ENCODE data around the gene SLC49A4.

The SLC49A4 gene

DNA sequence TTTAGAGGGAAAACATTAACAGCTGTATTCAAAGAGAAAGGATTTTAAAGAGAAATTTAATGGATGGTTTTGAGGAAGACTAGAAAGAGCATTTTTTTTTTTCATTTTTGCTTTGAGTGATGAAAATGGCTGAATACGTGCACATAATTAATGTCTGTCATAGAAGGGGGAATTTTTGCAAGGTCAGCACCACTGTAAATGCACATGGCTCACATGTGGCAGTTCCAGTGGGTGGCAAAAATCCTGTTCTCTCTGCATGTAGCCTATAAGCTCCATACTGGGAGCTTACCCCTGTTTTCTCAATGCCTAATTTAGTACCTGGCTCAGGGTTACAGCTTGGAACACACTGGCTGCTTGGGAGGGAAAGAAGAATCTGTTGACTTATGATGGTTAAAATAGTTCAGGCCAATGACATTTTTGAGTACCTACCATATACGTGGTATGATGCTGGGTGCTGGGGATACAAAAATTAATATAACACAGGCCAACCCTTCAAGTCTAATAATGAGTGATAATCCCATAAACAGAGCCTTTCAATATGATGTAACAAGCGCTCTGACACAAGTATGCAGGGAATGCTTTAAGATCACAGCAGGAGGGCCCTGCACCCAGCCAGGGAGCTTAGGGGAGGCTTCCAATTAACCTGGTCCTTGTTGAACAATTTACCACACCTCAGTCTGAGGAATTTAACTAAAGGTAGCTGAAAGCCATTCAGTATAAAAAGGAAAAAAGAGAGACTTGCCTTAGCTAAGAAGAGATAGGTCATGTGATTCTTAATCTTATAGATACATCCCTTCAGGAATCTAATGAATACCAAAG, 34.2 kb upstream of the SLC49A4 start:
- TF ChIP-seq, protein P1, sequence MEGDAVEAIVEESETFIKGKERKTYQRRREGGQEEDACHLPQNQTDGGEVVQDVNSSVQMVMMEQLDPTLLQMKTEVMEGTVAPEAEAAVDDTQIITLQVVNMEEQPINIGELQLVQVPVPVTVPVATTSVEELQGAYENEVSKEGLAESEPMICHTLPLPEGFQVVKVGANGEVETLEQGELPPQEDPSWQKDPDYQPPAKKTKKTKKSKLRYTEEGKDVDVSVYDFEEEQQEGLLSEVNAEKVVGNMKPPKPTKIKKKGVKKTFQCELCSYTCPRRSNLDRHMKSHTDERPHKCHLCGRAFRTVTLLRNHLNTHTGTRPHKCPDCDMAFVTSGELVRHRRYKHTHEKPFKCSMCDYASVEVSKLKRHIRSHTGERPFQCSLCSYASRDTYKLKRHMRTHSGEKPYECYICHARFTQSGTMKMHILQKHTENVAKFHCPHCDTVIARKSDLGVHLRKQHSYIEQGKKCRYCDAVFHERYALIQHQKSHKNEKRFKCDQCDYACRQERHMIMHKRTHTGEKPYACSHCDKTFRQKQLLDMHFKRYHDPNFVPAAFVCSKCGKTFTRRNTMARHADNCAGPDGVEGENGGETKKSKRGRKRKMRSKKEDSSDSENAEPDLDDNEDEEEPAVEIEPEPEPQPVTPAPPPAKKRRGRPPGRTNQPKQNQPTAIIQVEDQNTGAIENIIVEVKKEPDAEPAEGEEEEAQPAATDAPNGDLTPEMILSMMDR (conservative IDR thresholded peaks at IDR 0.05): no peak

DNA sequence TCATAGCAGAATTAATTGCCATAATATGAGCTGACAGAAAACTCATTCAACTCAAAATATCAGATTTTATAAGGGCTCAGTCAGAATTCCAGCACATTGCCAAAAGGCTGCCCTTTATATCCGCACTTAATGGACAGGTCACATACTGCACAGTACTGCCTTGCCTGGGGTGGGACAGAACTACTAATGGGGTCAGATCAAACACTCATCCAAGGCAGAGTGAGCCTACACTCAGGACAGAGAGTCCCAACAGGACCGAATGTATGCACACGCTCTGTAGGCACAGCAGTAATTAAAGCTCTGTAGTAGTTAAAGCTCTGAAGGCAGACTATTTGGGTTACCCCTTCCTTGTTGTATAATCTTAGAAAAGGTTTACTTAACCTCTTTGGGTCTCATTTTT, 28.4 kb upstream of the SLC49A4 start:
- TF ChIP-seq, protein P1 (conservative IDR thresholded peaks at IDR 0.05): no peak
- no peak overlapping the region for H3K27ac ChIP-seq

More for the DNA sequence above, 34.2 kb upstream of the SLC49A4 start:
- H3K27ac ChIP-seq: no peak overlapping the region

DNA sequence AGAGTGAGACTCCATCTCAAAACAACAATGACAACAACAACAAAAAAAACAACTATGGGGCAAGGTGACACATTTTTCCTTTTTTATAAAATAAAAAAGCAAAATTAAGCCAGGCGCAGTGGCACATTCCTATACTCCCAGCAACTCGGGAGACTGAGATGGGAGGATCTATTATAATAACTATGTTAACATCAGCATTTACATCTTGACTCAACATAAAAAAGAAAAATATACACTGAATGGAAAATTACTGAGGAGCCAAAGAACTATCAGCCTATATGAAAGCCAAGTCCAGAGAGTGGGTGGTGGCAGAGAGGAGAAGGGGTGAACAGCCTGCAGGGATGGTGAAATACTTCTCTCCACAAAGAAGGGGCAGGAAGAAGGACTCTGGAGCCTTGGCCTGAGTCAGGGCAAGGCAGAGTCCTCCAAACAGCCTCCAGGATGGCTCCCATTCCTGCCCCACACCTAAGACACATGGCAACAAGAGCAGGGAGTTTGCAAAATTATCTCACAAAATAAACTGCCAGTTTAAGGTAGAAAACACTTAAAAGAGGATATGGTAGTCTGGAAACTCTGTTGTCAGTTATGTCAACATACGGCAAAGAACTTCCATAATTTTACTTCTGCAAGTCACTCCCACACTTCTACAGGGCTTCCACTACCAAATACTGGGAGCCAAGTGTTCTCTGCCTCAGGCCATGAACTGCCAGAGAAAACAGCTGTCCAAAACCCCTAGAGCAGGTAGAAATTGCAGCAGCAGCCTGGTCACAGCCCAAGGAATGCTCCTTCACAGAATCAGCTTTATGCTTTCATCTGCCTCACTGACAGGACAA, 27.1 kb upstream of the SLC49A4 start:
- TF ChIP-seq, protein P1 (conservative IDR thresholded peaks at IDR 0.05): no peak
- H3K27ac ChIP-seq: no peak overlapping the region

DNA sequence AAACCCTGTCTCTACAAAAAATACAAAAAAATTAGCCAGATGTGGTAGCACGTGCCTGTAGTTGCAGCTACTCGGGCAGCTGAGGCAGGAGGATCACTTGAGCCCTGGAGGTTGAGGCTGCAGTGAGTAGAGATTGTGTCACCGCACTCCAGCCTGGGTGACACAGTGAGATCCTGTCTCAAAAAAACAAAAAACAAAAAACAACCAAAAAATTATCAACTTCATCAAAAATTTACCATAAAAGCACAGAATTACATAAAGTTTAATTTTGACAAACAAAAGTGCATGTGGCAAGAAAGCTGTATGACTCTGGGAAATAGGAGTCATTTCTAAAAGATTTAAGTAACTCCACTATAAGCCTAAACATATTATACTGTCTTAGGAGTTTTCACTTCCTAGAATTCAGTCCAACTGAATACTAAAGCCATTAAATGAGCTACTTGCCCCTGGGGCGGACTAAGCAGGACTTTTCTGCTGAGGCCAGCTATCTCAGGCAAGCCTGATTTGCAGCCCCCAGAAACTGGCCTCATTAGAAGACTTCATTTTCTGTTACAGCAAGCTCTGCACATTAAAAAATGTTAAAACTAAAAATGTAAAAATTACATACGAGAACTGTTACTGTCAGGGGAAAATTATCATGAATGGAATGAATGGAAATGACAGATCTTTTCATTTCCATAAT, 24.2 kb upstream of the SLC49A4 start:
- TF ChIP-seq, protein P1 (conservative IDR thresholded peaks at IDR 0.05): no peak

DNA sequence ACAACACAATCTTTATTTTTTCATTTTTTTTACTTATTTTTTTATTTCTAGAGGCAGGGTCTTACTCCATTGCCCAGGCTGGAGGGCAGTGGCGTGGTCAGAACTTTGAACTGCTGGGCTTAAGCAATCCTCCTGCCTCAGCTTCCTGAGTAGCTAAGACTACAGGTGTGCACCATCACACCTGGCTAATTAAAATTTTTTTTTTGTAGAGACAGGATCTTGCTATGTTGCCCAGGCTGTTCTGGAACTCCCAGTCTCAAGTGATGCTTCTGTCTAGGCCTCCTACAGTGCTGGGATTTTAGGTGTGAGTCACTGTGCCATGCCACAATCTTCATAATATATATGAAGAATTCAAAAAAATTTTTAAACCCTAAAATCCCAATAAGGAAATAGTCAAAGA, 22.0 kb upstream of the SLC49A4 start:
- TF ChIP-seq, protein P1 (conservative IDR thresholded peaks at IDR 0.05): no peak
- H3K27ac ChIP-seq: no peak overlapping the region

More for the DNA sequence above, 24.2 kb upstream of the SLC49A4 start:
- H3K27ac ChIP-seq: no peak overlapping the region

DNA sequence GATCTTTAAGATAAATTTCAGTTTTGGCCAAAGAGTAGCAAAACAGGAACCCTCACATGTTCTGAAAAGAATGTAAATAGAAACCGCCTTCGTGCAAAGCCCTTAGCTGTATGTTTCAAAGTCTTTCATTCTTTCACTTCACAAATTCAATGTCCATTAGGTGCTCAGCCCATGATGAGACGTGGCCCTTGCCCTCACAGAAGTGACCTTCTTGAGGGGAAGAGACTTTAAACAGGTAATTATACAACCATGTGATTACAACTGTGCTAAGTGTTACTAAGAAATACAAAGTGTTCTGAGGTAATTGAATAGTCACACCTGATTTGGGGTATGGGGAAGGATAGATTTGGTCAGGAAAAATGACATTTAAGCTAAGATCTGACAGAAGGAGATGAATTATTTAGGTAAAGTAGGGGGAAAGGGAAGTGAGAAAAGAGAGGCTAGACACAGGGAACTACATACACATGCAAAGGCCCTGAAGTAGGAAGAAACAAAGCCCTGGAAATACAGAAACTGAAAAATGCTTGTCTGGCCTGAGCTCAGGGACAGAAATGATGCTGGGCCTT, 20.8 kb upstream of the SLC49A4 start:
- H3K27ac ChIP-seq: no peak overlapping the region
- TF ChIP-seq, protein P1 (conservative IDR thresholded peaks at IDR 0.05): no peak

Data from VCaP (cell line).